HG03520 (cell line): ENCODE results near the gene OR2T2.
"Not testable (repeated sequence)": the region's sequence is repeated elsewhere in the genome, so short reads cannot be mapped to it uniquely, and the experiment has no call there.

Source experiments
- ATAC-seq: cut with Tn5 transposase; IDR thresholded peaks from one replicate; pipeline ENCODE4 v1.9.1; 2021; ENCODE audit warnings: mild to moderate bottlenecking, moderate library complexity; ENCODE audit not compliant: unreplicated experiment

Gene OR2T2

DNA sequence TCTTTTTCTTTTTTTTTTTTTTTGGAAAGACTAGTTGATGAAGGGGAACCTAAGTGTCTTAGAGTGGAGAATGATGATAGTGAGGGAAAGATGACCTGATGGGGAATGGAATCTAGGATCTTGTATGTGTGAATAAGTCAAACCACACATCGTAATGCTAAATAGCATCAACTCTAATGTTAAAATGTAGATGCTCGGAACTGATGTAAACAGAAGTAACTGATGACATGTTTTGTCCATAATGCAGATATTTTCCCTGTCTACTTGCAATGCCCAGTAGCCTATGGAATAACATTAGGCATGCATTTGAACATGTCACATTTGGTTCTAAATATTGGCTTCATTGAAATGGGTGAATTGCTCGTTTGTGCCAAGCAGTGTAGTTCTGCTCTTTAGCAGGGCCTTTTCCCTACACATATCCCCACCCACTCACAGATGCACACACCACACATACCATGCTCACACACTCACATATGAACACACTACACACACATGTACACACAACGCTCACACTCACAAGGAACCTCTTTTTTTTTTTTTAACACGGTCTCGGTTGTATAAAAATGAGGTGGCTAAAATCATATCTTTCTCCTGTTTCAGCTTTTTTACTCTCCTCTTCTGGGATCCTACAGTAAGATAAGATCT is 4.5 kb downstream of the OR2T2 start:
- not testable (repeated sequence) for ATAC-seq

DNA sequence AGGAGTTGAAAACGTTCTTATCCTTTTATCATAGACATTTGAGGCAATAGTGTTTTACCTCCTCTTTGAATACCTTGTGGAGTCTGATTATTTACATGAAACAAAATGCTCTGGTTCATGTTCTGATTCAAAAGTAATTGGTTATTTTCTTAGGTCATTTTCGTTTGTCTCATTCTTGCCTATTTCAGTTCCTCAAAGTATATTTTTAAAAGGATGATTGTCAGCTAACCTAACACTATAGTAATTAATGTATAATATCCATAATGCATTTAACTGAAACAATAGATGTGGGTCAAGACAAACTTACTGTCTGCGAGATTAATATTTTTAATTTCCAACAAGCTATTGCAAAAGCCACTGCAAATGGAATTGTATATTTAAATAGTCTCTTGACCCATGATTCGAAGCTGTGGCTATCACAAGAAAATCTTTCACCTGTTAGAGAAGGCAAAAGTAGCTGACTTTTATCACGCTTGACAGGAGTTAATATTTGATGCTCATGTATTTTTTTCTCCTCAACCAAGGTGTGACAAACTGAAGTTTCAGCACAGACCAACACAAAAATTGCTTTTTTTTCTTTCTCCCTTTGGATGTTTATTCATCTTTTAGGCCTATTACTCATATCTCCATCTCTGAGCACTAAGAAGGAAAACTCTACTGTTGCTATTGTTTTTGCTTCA is 5.2 kb downstream of the OR2T2 start:
- ATAC-seq: peak; percentile 50

- not testable (repeated sequence) for ATAC-seq
Observed at GRCh38 chr1:248453619-248454018, 8.2 kb downstream of the OR2T2 start.

DNA sequence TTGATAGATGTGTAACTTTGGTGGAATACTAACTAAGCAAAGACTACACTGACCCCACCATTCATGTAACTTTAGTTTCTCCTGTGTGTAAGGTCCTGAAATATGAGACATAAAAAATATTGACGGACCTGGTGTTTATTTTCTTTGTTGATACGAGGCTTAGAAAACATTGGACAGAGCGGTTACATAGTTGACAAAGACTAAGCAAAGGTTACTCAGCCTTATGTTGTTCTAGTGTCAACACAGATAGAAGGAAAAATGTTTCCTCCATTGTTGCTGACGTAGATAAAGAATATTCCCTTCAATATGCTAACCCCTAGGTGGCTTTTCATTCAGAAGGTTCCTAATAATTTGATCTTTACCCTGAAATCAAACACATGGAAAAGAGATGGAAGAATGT is 9.6 kb downstream of the OR2T2 start:
- ATAC-seq: not testable (repeated sequence)

DNA sequence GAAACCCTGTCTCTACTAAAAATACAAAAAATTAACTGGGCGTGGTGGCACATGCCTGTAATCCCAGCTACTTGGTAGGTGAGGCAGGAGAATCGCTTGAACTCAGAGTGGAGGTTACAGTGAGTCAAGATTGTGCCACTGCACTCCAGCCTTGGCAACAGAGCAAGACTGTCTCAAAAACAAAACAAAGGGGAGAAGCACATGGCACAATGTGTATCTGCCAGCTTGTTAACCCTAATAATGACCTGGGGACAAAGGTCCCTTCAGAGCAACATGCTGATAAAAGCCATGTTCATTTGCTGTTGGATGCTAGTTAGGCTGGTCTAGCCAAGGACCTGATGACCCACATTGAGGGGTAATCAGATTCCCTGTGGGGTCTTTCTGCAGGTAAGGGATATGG is 11.2 kb downstream of the OR2T2 start:
- ATAC-seq: not testable (repeated sequence)

DNA sequence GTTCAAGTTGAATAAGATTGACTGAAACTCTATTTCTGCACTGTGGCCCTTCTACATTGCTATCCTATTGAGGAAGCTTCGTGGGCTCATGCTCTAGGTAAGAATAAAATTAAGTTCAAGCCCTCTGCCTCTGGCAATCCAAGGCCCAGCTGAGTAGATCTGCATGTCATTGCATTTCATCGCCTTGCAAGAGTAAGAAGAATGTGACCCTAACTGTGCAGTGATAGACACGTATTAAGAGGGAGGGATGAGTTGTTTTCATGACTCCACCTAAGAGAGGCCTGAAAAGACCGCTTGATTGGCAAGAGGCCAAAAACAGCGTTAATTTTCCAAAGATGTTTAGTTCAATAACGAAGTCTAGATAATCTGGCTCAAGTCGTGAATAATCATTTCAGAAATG is 13.7 kb downstream of the OR2T2 start:
- not testable (repeated sequence) for ATAC-seq

DNA sequence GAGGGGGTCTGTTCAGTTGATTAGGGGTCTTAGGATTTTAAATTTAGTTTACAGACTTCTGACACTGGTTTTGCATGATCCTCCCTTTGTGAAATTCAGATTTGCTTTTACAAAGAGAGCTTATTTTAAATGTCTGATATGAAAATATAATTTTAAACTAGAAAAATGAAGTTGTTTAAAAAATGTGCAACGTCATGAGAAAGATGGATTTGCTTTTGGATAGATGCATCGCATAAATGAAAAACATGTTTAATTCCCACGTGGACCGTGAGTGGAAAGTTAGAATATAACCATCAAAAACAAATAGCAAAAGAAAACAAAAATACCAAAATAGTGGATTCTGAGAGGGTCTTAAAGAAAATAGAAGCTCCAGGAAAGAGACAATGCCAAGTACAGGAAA is 25.7 kb downstream of the OR2T2 start:
- no peak for ATAC-seq

GRCh38 chr1:248472111-248472510 is 26.7 kb downstream of the OR2T2 start:
- ATAC-seq: not testable (repeated sequence)

- ATAC-seq: not testable (repeated sequence)
Observed at GRCh38 chr1:248473051-248473450, 27.6 kb downstream of the OR2T2 start, which contains the start of gene OR2T3. TSS of gene OR2T3 (plus strand) at chr1:248473351. CDS start at chr1:248473351, 0 bp downstream.

GRCh38 chr1:248475660-248476059 is 30.2 kb downstream of the OR2T2 start:
- not testable (repeated sequence) for ATAC-seq

DNA sequence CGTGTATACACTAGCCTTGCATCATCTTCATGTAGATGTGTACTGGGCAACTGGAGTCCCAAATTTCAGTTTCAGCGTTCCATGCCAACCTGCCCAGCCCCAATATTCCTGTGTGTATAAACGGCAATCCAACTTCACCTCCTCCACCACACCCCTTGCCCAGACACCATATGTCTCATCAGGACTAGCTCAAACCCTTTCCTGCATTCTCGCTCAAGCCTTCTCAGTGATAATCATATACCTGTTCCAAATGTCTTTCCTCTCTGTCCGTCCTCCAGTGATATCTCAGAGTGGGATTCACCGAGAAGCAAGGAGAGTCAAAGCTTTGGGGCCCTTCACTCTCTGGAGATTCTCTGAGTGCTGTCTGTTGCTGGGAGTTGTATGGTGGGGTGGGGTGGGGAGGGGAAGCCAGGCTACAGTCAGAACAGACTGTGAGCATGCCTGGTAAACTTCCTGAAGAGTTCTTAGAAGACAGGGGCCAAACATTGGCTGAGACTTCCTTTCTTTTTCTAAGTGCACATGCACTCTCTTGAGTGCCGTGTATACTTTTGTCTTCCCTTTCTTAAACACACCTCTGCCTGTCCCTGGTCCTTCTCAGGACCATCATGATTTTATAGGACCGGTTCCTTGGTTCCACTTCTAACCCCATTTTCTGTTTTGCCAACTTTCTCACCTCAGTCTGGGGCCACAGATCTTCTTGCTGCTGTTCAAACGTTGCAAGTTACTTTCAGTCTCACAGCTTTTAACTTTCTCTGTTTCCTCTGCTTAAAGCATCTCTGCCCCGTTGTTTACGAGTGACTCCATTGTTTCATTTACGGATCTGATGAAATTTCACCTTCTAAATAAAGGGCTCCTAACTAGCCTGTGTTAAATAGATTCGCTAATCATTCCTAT is 36.5 kb downstream of the OR2T2 start:
- peak; percentile 89 for ATAC-seq

- not testable (repeated sequence) for ATAC-seq
Observed at GRCh38 chr1:248488289-248488688, 42.9 kb downstream of the OR2T2 start, which contains the start of gene OR2T5. TSS of gene OR2T5 (plus strand) at chr1:248488589. CDS start at chr1:248488589, 0 bp downstream.

DNA sequence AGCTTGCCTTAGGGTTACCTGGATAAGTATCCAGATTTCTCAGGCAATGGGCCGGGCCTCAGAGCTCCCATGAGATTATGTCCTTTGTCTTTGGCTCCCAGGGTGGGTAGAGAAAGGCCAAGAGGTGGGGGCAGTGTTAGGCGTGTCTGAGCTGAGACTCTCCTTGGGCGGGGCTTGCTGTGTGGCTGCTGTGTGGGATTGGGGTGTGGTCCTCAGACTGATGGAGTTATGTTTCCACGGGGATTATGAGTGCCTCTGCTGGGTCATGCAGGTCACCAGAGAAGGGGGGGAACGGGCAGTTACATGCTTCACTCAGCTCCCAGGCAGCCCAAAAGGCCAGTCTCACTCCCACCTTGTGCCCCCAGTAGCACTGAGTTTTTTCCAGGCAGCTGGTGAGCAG is 51.2 kb downstream of the OR2T2 start:
- ATAC-seq: not testable (repeated sequence)

DNA sequence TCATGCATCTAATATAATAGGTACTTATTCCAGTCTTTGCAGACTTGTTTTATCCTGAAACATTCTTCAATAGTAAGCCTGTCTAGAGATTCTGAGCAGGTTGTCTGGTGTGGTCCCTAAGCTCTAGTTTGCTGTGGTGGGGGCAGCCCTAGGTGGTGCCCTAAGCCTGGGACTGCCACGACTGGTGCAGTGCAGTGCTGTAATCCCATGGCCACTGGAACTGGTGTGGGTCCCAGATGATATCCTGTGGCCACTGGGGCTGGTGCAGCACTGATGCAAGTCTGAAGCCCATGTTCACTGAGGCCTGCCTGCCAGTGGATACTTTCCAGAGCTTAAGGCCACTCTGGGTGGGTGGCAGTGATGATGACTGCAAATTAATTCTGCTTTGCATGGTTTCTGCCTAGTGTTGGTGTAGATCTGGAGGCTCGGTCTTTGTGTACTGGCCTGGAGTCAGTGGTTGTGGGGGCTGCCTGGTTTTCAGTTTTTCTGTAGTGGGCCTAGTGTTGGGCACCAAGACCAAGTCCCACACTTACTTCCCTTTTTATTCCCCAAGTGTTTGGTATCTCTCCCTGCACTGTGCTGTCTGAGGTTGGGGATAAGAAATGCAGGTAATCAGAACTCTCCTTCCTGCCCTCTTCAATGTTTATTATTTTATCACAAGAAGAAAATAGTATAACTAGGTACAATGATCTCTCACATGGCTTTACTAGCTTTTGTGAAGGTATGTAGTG is 55.0 kb downstream of the OR2T2 start:
- not testable (repeated sequence) for ATAC-seq
